Pons (tissue), 1 donor: ENCODE data around the gene SORCS2.

Experiments
- DNase-seq: peaks from one replicate; pipeline ENCODE4 v3.0.0-alpha.2; 2016; ENCODE audit warnings: low spot score

Gene SORCS2

DNA sequence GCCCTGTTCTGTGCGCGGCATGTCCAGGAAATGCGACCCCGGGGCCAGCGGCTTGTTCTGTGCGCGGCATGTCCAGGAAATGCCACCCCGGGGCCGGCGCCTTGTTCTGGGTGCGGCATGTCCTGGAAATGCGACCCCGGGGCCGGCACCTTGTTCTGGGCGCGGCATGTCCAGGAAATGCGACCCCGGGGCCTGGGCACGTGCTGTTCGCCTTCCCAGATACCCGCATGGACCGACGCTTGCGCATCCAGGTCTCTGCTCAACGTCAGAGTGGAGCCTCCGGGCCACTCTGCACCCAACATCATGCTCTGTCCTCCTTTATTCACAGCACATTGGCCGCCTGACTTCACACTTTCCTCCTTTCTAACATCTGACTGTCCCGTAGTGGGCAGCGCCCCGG, 318.2 kb downstream of the SORCS2 start:
- DNase-seq: no peak

DNA sequence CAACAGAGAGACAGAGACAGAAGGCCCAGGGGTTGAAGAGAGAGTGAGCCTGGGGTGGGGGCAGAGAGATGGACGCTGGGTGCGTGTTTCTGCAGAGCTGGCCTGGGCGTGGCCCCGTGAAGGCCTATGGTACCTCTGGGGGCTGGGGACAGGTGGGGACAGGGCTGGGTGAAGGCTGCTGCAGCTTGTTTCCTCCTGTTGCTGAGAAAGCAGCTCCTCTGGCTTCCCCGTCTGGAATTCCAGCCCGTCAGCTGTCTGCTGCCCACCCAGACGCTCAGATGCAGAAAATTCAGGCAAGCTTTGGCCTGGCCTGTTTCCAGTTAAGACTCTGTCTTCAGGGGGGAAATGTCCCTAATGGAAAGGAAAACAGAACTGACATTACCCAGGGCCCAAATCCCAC, 319.2 kb downstream of the SORCS2 start:
- no peak for DNase-seq

DNA sequence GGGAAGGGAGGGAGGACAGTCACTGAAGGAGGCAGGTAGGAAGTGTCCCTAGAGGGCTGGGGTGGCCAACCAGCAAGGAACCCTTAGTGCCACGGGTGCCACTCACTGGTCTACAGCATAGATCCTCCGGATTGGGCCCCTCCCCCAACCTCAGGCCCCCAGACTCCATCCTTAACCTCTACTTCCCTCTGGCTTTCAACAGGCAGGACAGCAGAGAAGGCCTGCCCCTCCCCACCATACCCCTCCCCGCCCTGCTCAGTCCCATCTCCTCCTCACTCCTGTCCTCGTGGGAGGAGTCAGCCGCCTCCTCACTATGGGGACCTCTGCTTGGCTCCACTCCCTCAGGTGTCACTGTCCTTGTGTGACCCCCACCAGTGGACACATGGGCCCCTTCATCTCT, 320.1 kb downstream of the SORCS2 start:
- no peak for DNase-seq

DNA sequence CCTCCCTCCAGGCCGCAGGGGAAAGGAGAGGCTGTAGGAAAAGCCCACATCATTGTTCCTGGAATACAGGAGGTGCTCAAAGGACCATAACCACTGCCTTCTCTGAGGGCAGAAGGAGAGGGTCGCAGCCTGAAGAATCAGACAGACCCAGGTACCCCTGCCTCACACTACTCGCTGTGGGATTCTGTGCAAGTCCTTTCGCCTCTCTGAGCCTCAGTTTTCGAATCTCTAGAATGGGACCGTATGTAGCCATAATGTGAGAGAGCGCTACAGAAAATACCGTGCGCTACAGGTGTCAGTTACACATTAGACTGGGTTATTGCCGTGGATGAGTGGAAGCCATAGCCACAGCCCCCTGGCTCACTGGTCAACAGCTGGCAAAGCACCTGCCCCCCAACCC, 320.6 kb downstream of the SORCS2 start:
- DNase-seq: no peak

DNA sequence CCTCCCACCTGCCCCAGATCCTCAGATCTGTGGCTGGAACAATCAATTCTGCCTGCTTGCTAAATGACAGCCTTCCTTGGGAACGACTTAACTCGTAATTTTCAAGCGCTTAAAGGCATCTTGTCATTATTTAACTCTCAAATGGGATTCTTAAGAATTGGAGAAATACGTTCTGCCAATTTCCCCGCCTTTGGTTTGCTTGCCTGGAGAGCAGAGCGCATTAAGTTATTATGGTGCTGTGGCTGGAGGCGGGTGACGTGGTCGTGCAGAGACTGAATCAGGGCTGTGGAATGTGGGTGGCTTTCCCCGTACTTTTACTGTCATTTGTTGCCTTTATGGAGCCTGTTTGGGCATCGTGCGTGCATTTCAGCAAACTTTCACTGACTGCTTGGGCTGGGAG, 321.3 kb downstream of the SORCS2 start:
- no peak for DNase-seq

DNA sequence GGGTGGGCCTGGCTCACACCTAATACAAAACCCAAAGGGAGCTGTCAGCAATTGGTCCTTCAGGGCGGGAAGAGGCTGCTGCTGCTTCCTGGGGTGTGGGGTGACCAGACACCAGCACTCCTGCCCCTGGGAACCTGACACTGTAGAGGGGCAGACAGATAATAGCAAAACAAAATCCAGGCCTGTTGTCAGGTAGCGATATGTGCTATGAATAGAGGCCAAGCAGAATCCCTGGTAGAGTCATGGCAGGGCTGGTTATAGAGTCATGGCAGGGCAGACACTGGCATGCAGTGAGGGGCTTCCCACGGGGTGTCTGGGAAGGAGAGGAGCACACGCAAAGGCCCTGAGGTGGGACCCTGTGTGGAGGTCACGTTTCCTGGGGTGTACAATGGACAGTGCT, 321.9 kb downstream of the SORCS2 start:
- no peak for DNase-seq

- DNase-seq: no peak
These were observed 322.5 kb downstream of the SORCS2 start for GRCh38 chr4:7514789-7515188.

- DNase-seq: no peak
These were observed 323.1 kb downstream of the SORCS2 start for GRCh38 chr4:7515390-7515902.

GRCh38 chr4:7516096-7516772, 323.9 kb downstream of the SORCS2 start:
- no peak for DNase-seq

DNA sequence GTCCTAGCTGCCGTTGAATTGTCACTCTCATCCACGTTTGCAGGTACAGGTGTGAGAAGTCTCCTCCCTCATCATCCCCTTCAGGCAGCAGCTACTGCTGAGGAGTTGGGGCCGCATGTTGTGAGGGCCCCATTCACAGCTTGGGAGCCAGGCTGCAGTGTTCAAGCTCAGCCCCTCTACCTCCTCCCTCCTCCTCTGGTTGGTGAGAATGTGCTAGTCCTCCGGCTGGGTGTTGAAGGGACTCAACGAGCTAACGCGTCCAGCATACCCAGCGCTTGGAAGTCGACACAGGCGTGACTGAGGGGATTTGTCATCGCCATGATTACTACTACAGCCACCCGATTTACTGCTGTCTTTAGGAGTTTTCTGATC, 324.4 kb downstream of the SORCS2 start:
- DNase-seq: no peak

- peak; percentile 24 for DNase-seq
These were observed 326.7 kb downstream of the SORCS2 start for GRCh38 chr4:7518871-7519637.

- no peak for DNase-seq
These were observed 327.5 kb downstream of the SORCS2 start for GRCh38 chr4:7519638-7520376.

- DNase-seq: no peak
These were observed 329.3 kb downstream of the SORCS2 start for GRCh38 chr4:7521666-7522065.

- no peak for DNase-seq
These were observed 330.3 kb downstream of the SORCS2 start for GRCh38 chr4:7522452-7523220.

DNA sequence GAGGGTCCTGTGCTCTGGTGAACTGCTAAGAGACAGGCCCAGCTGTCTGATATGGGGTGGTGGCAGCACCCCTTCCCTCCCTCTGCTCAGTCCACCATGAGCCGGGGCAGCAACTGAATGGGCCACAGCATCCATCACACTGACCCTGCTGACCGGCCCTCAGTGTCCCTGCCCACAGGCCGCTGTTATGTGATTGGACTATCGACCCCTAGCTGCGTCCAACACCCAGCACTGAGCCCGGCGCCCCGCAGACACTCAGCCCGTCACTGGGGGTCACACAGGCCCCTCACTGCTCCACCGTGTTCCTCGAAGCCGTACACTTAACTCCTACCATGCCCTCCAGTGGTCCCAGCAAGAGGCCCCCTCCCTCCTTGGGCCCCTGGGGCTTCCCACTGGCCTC, 331.2 kb downstream of the SORCS2 start:
- no peak for DNase-seq

GRCh38 chr4:7524064-7524682, 331.8 kb downstream of the SORCS2 start:
- DNase-seq: no peak

GRCh38 chr4:7524843-7525242, 332.5 kb downstream of the SORCS2 start:
- no peak for DNase-seq

- DNase-seq: no peak
These were observed 334.2 kb downstream of the SORCS2 start for GRCh38 chr4:7526491-7526890.

DNA sequence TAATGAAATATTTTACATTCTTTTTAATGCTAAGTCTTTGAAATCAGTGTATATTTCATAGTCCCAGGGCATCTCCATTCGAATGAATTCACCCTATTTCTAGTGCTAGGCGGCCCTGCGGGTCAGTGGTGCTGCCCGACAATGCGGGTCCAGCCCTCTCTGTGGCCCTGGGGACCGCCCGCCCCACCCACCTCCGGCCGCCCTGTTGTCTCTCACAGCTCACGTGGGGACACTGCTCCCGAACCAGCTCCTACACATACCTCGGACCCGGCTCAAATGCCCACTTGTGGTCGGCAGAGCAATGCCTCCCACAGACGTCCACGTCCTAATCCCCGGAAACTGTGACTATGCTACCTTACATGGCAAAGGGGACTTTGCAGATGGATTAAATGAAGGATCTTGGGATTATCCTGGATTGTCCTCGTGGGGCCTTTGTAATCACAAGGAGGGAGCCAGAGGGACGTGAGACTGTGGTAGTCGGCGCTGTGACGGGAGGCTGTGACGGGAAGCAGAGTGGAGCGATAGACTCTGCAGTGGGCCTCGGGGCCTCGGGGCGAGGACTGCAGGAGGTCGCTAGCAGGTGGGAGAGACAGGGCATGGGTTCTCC, 334.7 kb downstream of the SORCS2 start:
- no peak for DNase-seq

DNA sequence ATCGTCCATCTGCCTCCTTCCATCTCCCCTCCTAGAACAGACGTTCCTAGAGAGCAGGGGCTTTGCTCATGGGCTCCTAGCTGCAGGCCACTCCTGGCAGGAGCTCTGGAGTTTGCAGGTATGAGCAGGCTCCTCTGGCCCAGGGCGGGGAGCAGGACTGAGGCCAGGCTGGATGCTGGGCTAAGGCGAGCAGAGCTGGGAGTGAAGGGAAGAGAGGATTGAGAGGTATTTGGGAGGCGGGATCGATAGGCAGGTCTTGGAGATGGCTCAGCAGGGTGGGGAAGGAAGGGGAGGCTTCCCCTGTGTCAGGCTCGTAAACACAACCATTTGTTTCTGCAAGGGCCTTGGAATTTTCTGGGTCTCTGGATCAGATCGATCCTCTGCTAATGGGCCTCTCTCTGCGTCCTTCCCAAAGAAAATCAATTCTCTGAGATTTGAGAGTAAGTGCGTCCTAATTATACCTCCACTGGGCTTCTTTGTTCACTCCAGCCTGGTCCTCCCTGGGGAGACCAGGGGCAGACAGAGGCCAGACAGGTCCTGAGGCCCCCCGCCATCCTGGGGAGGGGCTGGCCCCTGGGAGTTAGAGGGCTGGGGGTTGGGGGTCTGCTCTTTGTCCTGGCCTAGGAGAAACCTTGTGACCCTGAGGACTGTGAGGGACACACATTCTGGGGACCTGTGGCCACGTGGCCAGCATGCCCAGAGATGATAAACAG, 337.2 kb downstream of the SORCS2 start:
- no peak for DNase-seq

DNA sequence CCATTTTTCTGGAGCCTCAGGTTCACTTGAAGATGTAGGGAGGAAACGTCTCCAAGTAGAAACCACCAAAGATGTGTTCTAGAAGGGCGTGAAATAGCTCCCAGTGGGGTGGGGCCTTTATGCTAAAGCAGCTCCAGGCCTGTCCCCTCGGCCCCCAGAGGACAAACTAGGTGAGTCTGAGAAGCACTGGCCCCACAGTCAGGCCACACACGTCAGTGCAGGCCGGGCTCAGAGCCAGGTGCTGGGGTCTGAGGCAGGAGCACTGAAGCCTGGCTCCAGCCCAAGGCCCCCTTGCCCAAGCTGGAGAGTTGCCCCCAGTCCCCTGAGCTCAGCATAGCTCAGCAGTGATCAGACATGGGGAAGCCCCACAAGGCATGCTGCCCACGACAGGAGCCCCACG, 337.7 kb downstream of the SORCS2 start:
- DNase-seq: no peak
